ENCODE data around the gene ORAI2.

- TF ChIP-seq CTCF (IDR thresholded peaks at IDR 0.05; ENCODE audit: low read depth, low read length) (no peak), EZH2phosphoT487 (IDR thresholded peaks at IDR 0.05; ENCODE audit: low read depth) (no peak)
These were observed 11.7 kb downstream of the ORAI2 start for GRCh38 chr7:102444961-102445673.

Measured in OCI-LY3 (cell line).